Thyroid gland (tissue), 4 donors: ENCODE measurements around the gene EHBP1. TPM values are rescaled to one million over a fixed set of nuclear protein-coding genes. Genes with fewer than 3 reads are reported as not detected.

Experiments
- DNase-seq, 2 donors: peaks; one replicate each; pipeline ENCODE4 v3.0.0-alpha.2; 2019
- H3K27ac ChIP-seq, 3 donors: fragments of 200-600 bp; sonication (generic); 1 replicate in 2 of 3; 2 replicates in 1 of 3; pipeline ENCODE4 v1.5.1; 2016 to 2019; ENCODE audit warnings: mild to moderate bottlenecking in 1 of 3, moderate library complexity in 1 of 3
- H3K27me3 ChIP-seq: fragments of 200-600 bp; sonication (generic); one replicate; pipeline ENCODE4 v1.5.1; 2019
- H3K36me3 ChIP-seq, 2 donors: fragments of 200-600 bp; sonication (generic); one replicate each; pipeline ENCODE4 v1.5.1; 2016 to 2019
- H3K4me1 ChIP-seq, 2 donors: fragments of 200-600 bp; sonication (generic); one replicate each; pipeline ENCODE4 v1.5.1; 2017 to 2019
- H3K4me3 ChIP-seq, 3 donors: fragments of 200-600 bp; sonication (generic); replicated peaks in 1 of 3; 1 replicate in 2 of 3; 2 replicates in 1 of 3; pipeline ENCODE4 v1.5.1; 2016; ENCODE audit warnings: mild to moderate bottlenecking in 1 of 3
- H3K9me3 ChIP-seq: fragments of 200-600 bp; sonication (generic); one replicate; pipeline ENCODE4 v1.5.1; 2017
- CTCF ChIP-seq, 6 experiments: fragments of 200-600 bp in 3 of 6; fragments of 450-650 bp in 3 of 6; sonication (generic) in 3 of 6; IDR thresholded peaks; one replicate each; pipeline ENCODE4 v1.5.1; 2016 to 2019; ENCODE audit warnings: antibody characterized with exemption in 6 of 6, mild to moderate bottlenecking in 2 of 6, inconsistent platforms in 1 of 6, moderate library complexity in 1 of 6
- POLR2A ChIP-seq, 2 donors: fragments of 450-650 bp; IDR thresholded peaks; one replicate each; pipeline ENCODE4 v1.6.1; 2017; ENCODE audit warnings: antibody characterized with exemption in 2 of 2, mild to moderate bottlenecking in 2 of 2, moderate library complexity in 1 of 2
- WGBS, 2 donors: methylation state at CpG; one replicate each; pipeline ENCODE4 v1.1.5; 2017; 5-methylcytosine and 5-hydroxymethylcytosine counted together
- intact Hi-C: fragments of 100-400 bp; cut with DNase I; formaldehyde crosslinking; loops from one replicate; pipeline ENCODE4 v1.15.1; 2023
- total RNA-seq, 4 donors: library from RNA; depleted of rRNA; stranded (reverse); fragments of >200 nt; gene quantifications; one replicate each; pipeline ENCODE4 v1.2.3, GENCODE V29; 2016

The EHBP1 gene
- total RNA-seq, 4 donors from 2014 or later: 49.9 to 68.8 (median 57.0) TPM

- peaks cover 69% of the 10 kb centered on the region for H3K27me3 ChIP-seq
Observed at GRCh38 chr2:63051042-63051794, 345.7 kb downstream of the EHBP1 start.

GRCh38 chr2:63051795-63052333 is 346.4 kb downstream of the EHBP1 start:
- peaks cover 69% of the 10 kb centered on the region for H3K27me3 ChIP-seq

More at GRCh38 chr2:63051042-63051794, 345.7 kb downstream of the EHBP1 start:
- H3K4me3 ChIP-seq: peak overlapping the region in 2 of 3 donors; percentile 23 to 44
- TF ChIP-seq POLR2A (IDR thresholded peaks at IDR 0.05) (no peak), CTCF (IDR thresholded peaks at IDR 0.05) (no peak)
- H3K36me3 ChIP-seq: no peaks in the 10 kb centered on the region
- no peak overlapping the region for H3K27ac ChIP-seq
- intact Hi-C loops: no loop called here
- WGBS, 2 donors: 2 to 6% methylated on average over 30 to 41 of the region's 42 CpGs
- H3K9me3 ChIP-seq: no peaks in the 10 kb centered on the region
- DNase-seq: peak in 1 of 2 donors; percentile 18
- H3K4me1 ChIP-seq: peaks cover 30 to 66% of the 10 kb centered on the region in 2 donors

GRCh38 chr2:63052411-63053080 is 347.0 kb downstream of the EHBP1 start:
- WGBS, 2 donors: 71 to 78% methylated on average over 14 to 22 of the region's 27 CpGs
- Histone ChIP-seq H3K9me3 (no peaks in the 10 kb centered on the region), H3K4me1 (peaks cover 26 to 60% of the 10 kb centered on the region in 2 donors), H3K27ac (no peak overlapping the region), H3K4me3 (no peak overlapping the region), H3K36me3 (no peaks in the 10 kb centered on the region), H3K27me3 (peaks cover 71% of the 10 kb centered on the region)
- no peak for TF ChIP-seq POLR2A (IDR thresholded peaks at IDR 0.05)
- no peak for TF ChIP-seq CTCF (IDR thresholded peaks at IDR 0.05)
- intact Hi-C loops: no loop called here
- no peak for DNase-seq

More at GRCh38 chr2:63051795-63052333, 346.4 kb downstream of the EHBP1 start:
- H3K4me1 ChIP-seq: peaks cover 30 to 66% of the 10 kb centered on the region in 2 donors
- H3K36me3 ChIP-seq: no peaks in the 10 kb centered on the region
- intact Hi-C loops: no loop called here
- H3K27ac ChIP-seq: no peak overlapping the region
- H3K4me3 ChIP-seq: no peak overlapping the region
- no peak for TF ChIP-seq POLR2A (IDR thresholded peaks at IDR 0.05)
- no peak for TF ChIP-seq CTCF (IDR thresholded peaks at IDR 0.05)
- DNase-seq: no peak
- H3K9me3 ChIP-seq: no peaks in the 10 kb centered on the region
- 44 to 59% methylated on average over 24 to 30 of the region's 42 CpGs for WGBS, 2 donors

- intact Hi-C loops: no loop called here
- Histone ChIP-seq H3K27me3 (peaks cover 71% of the 10 kb centered on the region), H3K4me3 (no peak overlapping the region), H3K36me3 (no peaks in the 10 kb centered on the region), H3K4me1 (peaks cover 21 to 56% of the 10 kb centered on the region in 2 donors), H3K9me3 (no peaks in the 10 kb centered on the region), H3K27ac (no peak overlapping the region)
- WGBS, 2 donors: 50 to 60% methylated on average over 27 to 32 of the region's 34 CpGs
- TF ChIP-seq CTCF (IDR thresholded peaks at IDR 0.05): no peak
- TF ChIP-seq POLR2A (IDR thresholded peaks at IDR 0.05): no peak
- no peak for DNase-seq
Observed at GRCh38 chr2:63053081-63053888, 347.8 kb downstream of the EHBP1 start.
